Frontal cortex (tissue), 4 donors: ENCODE results near the gene PRDM13. TPM values are rescaled to one million over a fixed set of nuclear protein-coding genes. Genes with fewer than 3 reads are reported as not detected.
"Not testable (repeated sequence)": the region's sequence is repeated elsewhere in the genome, so short reads cannot be mapped to it uniquely, and the experiment has no call there.

ENCODE experiments used
- DNase-seq, 2 donors: peaks; one replicate each; pipeline ENCODE4 v3.0.0; 2012; ENCODE audit warnings: low spot score in 2 of 2
- FAIRE-seq: peaks from 2 replicates; lab custom pipeline; 2012; peaks lifted over from hg19 to GRCh38; lab: Jason Lieb, UNC
- small RNA-seq: library from RNA; depleted of rRNA; stranded (forward); fragments of <200 nt; gene quantifications from one replicate; pipeline ENCODE3, GENCODE V24; 2014
- total RNA-seq: library from RNA; depleted of rRNA; stranded (reverse); fragments of >200 nt; gene quantifications from one replicate; pipeline ENCODE4 v1.2.3, GENCODE V29; 2014
- donor health status: control.
- donor health status: control.
- donor health status: control.

PRDM13 gene
- total RNA-seq, 1 donor from 2014 or later = not detected

DNA sequence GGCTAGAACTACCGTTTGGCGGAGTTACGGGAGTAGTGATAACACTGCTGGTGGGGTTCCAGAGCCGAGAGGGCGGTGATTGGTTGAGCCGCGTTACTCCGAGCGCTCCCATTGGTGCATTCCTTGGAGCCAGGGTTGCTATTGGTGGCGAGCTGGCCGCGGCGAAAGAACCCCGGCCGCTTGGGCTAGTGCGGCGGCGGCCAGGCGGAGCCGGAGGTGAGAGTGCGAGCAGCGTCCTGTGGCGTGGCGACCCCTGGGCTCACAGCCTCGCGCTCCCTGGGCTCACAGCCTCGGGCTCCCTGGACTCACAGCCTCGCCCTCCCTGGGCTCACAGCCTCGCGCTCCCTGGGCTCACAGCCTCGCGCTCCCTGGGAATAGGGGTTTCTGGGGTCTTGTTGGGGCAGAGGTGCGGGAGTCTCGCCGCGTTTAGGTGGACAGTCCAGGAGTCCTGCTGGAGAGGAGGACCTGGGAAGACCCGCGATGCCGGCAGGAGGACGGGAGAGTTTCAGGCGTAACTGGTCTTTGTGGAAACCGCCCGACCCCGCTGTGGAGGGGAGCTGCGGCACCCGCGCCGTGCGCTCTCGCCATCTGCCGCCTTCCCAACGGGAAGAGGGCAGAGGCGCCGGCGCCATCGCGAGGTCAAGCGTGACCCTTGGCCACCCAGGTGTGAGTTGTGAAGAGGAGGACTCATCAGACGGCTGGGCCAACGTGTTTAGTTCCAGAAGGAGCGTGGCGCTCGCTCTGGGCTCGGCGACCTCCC lies 12.2 kb downstream of the PRDM13 start:
- FAIRE-seq = no peak
- DNase-seq = no peak

DNA sequence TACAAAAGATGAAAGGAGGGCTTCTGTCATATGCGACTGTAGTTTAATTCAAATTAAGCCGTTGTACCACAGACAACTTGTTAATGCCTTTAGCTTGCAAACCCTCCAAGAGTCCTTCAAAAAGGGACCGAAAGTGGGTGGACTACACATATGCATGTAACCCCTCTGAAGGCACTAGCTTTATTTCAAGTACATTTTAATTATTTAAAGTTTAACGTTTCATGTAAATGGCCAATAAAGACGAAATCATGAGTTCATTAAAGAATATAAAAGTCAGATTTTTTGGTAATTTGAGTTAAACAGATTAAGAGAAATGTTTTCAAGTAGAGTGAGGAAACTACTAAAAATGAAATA lies 12.8 kb downstream of the PRDM13 start:
- FAIRE-seq = no peak
- DNase-seq = no peak

DNA sequence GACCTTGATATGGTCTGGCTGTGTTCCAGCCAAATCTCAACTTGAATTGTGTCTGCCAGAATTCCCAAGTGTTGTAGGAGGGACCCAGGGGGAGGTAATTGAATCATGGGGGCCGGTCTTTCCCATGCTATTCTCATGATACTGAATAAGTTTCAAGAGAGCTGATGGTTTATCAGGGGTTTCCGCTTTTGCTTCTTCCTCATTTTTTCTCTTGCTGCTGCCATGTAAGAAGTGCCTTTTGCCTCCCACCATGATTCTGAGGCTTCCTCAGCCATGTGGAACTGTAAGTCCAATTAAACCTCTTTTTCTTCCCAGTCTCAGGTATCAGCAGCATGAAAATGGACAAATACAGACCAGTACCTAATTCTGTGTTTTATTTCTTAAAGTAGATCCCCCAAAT lies 15.4 kb downstream of the PRDM13 start:
- FAIRE-seq, DNase-seq: not testable (repeated sequence)

DNA sequence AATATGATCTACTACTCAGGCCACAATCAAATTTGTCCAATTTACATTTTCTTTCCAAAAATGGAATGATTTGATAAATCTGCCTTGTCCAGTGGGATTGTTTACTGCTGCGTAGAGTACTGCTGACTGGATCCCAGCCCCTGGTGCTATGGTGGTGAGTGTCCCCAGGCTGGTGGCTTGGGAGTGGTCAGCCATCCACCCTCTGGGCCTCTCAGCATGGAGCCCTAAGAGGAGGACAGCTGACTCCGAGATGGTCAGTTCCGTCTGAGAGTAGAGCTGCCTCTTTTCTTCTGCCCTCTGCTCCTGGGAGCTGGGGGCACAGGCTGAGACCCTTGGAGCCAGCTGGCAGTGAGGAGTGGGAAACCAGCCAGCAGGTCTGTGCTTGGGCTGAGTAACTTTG lies 22.7 kb downstream of the PRDM13 start:
- DNase-seq (no peak), FAIRE-seq (no peak)

DNA sequence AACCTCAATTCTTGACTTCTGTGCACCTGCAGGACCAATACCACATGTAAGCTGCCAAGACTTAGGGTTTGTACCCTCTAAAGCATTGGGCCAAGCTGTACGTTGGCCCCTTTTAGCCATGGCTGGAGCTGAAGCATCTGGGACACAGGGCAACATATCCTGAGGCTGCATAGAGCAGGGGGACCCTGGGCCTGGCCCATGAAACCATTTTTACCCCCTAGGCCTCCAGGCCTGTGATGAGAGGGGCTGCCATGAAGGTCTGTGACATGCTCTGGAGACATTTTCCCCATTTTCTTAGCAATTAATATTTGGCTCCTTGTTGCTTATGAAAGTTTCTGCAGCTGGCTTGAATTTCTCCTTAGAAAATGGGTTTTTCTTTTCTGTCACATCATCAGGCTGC lies 31.0 kb downstream of the PRDM13 start:
- DNase-seq (no peak), FAIRE-seq (no peak)

DNA sequence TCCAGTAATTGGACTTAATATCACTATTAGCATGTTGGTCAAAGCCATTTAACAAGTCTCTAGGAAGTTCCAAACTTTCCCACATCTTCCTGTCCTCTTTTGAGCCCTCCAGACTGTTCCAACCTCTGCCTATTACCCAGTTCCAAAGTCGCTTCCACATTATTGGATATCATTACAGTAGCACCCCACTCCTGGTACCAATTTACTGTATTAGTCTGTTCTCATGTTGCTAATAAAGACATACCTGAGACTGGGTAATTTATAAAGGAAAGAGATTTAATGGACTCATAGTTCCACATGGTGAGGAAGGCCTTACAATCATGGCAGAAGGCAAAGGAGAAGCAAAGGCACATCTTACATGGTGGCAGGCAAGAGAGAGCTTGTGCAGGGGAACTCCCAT lies 31.7 kb downstream of the PRDM13 start:
- not testable (repeated sequence) for FAIRE-seq, DNase-seq

DNA sequence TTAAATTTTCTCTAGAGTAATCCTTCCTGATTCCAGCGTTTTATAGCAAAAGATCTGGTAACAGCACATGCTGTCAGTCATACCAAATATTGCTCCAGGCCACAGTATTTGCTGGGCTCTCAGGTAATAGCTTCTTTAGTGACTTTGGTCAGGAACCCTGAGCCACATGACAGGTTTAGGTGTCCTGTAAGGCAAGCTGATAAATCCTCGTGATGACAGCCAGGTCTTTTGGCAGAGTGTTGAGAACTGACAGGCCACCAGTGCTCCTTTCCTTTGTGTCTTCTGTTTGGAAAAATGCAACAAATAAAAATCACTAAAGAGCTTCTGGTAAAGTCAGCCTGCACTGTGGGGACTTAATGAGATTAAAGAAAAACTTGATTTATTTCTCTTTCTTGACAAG lies 34.6 kb downstream of the PRDM13 start:
- no peak for FAIRE-seq
- DNase-seq = no peak

DNA sequence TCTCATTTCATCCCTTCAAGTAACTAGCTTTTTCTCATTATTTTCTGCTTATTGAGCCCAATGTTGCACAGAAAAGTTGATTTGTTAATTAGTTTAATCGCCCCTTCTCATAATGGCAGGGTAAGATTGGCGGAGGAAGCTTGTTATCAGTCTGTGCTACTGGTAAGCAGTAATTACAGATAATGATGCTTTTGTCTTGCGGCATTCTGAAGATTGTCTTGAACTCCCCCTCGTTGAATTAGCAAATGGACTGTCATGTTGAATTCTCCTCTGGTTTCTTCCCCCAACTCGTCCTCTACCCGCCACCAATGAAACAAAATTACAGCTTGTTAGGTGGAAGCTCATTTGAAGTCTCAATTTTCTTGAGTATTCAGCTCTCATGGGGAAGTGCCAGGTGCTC lies 39.4 kb downstream of the PRDM13 start:
- DNase-seq = no peak
- FAIRE-seq = no peak

DNA sequence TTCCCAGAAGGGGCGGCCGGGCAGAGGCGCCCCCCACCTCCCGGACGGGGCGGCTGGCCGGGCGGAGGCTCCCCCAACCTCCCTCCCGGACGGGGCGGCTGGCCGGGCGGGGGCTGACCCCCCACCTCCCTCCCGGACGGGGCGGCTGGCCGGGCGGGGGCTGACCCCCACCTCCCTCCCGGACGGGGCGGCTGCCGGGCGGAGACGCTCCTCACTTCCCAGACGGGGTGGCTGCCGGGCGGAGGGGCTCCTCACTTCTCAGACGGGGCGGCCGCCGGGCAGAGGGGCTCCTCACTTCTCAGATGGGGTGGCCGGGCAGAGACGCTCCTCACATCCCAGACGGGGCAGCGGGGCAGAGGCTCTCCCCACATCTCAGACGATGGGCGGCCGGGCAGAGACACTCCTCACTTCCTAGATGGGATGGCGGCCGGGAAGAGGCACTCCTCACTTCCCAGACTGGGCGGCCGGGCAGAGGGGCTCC lies 43.5 kb downstream of the PRDM13 start:
- FAIRE-seq, DNase-seq: not testable (repeated sequence)

DNA sequence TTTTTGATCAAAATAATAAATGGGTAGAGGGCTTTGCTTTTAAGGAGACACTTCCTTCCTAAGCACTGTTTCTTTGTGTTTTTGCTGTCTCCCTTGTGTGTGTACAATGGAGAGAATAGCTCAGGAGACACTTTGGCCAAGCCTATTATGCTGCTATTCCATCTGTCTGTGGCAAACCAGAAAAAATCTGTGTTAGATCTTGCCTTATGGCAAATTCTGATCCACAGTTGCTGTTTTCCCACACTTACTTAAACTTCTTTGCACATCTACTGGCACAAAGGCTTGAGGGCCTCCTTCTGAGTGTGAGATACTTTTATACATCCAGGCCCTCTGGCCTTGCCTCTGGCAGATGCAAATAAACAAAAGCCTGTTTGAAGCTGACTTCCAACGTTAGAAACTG lies 53.6 kb downstream of the PRDM13 start:
- FAIRE-seq = no peak
- no peak for DNase-seq

DNA sequence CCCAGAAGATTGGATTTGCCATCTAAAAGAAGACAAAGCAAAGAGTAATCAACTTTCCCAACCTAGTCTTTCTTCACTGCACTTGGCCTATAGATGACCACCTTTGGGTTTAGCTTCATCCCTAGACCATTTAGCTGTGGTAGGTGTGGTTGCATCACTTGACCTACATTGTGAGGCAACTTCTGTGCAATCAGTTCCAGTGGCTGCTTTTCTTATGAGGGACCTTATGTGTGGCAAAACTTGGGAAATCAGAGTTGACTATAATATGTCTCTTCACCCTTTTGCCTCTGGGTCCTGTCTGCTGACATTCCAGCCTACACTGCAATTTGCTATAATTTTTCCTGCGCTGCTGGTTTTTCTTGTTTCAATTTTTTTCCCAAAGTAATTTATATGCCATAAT lies 55.2 kb downstream of the PRDM13 start:
- FAIRE-seq (no peak), DNase-seq (no peak)

DNA sequence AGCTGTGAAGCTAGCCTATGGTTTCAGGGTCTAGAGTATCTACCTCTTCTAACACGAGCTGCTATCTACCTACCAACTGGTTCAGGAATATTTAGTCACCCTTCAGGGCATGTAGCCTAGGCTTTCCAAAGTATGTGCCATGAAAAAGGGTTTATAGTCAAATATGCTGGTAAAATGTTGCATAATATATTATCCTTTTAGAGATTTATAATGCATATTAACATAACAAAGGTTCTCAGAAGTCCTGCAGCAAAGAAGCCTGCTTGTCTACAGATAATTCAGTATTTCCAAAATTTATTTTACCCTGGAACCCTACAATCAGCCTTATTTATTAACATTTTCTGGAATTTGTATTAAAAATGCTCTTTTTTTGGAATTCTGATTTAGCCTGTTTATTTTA lies 56.0 kb downstream of the PRDM13 start:
- DNase-seq (no peak), FAIRE-seq (no peak)

Small RNA genes within 50 kb of the gene (small RNA-seq; reads per million reads assigned to genes)
- not detected for gene RF00019

Other genes starting within 250 kb of the PRDM13 start
- 11.8 TPM for gene COQ3, start 212.6 kb upstream of the PRDM13 start, total RNA-seq
- gene PNISR, start 181.5 kb upstream of the PRDM13 start, total RNA-seq = 90.9 TPM
- gene USP45, start 91.4 kb upstream of the PRDM13 start, total RNA-seq = 15.1 TPM
- 92.1 TPM for gene CCNC, start 38.2 kb upstream of the PRDM13 start, total RNA-seq